Erythroblast (primary cell): ENCODE measurements around the gene TANK.

Experiments used
- GATA1 ChIP-seq: IDR thresholded peaks from 2 replicates; pipeline ENCODE4 v1.6.1; 2011; ENCODE audit warnings: low read depth, mild to moderate bottlenecking, control low read depth, low read length, moderate library complexity
- POLR2A ChIP-seq: IDR thresholded peaks from 2 replicates; pipeline ENCODE4 v1.6.1; 2011; ENCODE audit warnings: mild to moderate bottlenecking, low read length

- TF ChIP-seq POLR2A (no peak), GATA1 (no peak)
These were observed 5.0 kb downstream of the TANK start for GRCh38 chr2:161165266-161165665.
